Activated naive CD4-positive, alpha-beta T cell (primary cell): Measurements from ENCODE around the gene POLR3H.
"Not testable (repeated sequence)": the region's sequence is repeated elsewhere in the genome, so short reads cannot be mapped to it uniquely, and the experiment has no call there.

Source experiments
- DNase-seq, 4 experiments: peaks; one replicate each; lab custom pipeline; 2025; lab: John Stamatoyannopoulos, UW

The POLR3H gene

DNA sequence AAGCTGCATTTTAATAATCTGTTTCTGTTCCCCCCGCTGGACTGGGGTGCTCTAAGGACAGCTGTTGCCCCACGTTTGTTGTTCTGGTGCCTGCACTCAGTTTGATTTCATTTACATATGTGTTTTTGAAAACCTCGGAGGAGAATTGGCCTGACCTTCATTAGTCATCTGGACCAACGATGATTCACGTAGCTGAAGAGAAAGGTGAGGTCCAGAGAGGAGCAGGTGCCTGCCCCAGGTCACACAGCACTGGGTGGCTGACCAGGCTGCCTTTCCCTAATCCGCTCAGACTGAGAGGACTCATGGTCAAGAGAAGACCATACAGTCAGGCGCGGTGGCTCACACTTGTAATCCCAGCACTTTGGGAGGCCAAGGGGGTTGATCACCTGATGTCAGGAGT, 20.3 kb upstream of the POLR3H start:
- DNase-seq = no peak

DNA sequence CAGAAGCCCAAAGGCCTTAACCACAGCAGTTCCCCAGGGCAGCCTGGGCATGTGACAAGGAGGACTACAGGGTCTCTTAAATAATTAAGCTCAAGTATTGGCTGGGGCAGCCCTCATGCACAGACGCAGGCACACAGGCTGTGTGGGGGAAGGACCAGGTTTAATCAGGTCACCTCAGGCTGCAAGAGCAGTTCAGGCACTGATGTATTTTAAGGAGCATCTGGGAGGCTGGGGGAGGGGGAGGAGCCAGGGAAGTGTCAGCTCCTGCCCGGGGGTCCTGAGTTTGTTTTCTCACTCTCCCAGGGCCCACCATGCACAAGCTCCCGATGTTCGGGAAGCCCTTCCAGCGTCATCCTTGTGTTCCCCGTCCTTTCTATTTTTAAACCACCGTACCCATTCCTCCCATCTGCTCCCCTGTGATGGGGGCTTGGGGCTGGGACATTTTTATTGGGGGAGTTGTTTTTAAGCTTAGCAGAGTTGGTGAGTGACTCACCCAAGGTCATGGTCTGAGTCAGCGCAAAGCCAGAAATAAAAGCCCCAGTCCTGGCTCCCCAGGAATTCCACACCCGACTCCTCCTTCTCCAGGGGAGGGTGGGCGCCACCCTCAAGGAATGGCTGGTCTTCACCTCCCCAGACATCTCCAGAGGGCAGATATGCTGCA, 18.9 kb upstream of the POLR3H start:
- DNase-seq = no peak

DNA sequence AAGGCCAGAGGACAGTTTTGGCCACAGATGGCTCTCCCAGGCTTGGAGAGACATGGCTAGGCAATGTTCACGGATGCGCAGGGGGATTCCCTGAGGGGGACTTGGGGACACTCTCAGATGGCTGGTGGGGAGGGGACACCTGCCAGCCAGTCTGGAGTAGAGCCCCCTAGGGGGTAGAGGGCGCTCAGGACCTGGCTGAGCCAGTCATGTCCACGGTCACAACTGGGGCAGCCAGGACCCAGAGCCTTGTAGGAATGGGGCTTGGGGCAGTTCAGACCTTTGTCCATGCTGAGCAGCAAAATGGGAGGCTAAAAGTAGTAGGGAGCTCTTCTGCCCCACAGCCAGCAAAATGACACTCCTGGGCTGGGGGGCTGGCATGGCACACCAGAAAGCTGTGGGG, 18.2 kb upstream of the POLR3H start:
- no peak for DNase-seq

DNA sequence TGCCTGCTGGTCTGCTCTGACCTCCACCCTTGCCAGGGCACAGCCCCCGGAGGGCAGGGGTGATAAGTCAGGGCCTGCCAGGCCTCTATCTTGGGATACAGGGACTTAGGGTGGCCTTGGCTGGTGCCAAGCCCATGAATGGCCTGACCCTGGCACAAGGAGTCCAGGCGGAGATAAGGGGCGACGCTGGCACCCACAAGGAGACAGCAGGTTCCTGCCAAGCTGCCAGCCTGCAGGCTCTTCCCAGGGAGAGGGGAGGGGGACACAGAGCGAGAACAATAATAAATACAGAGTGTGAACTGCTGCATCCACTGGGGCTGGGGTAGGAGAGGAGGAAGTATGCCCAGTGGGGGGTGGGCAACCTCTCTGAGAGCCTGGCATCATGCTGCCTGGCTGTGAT, 17.5 kb upstream of the POLR3H start:
- no peak for DNase-seq

DNA sequence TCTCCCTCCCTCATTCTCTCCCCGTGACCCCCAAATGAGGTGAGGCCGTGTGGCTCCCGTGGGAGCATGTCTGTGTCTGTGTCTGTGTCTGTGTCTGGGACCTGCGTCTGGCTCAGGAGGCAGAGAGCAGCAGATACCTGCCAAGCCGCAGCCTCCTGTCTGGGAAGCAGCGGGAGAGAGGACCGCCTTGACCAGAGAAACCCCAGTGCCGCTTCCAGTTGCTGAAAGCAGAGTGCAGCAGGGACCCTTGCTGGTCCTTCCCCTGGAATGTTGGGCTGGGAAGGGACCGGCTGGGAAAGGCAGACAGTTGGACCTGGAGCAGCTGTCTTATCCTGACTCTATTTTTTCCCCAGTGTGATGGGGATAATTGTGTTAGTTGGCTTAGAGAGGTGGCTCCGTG, 17.1 kb upstream of the POLR3H start:
- no peak for DNase-seq

DNA sequence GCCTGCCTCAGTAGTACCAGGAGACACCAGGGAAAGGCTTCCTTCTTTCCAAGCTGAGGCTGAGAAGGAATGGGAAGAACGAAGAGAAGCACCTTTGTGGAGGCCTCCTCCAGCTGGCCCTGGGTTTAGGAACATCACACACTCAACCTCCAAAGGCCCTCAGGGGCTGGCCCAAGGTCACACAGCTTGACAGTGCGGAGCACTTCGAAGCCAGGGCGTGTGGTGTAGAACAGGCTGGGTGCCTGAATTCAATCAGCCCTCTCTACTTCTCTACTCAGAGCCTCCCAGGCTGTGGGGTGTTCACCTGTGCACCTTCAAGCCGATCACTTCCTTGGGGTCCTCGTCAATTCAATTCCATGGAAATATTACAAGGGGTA, 15.8 kb upstream of the POLR3H start:
- no peak for DNase-seq

DNA sequence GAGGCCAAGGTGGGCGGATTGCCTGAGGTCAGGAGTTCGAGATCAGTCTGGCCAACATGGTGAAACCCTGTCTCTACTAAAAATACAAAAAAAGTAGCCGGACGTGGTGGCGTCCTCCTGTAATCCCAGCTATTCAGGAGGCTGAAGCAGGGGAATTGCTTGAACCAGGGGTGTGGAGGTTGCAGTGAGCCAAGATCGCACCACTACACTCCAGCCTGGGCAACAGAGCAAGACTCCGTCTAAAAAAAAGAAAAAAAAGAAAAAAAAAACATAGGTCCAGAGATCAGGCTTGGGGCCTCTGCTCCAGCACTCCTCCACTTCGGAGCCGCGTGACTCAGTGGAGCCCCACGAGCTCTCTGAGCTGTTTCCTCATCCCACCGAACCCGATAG, 14.0 kb upstream of the POLR3H start:
- not testable (repeated sequence) for DNase-seq

DNA sequence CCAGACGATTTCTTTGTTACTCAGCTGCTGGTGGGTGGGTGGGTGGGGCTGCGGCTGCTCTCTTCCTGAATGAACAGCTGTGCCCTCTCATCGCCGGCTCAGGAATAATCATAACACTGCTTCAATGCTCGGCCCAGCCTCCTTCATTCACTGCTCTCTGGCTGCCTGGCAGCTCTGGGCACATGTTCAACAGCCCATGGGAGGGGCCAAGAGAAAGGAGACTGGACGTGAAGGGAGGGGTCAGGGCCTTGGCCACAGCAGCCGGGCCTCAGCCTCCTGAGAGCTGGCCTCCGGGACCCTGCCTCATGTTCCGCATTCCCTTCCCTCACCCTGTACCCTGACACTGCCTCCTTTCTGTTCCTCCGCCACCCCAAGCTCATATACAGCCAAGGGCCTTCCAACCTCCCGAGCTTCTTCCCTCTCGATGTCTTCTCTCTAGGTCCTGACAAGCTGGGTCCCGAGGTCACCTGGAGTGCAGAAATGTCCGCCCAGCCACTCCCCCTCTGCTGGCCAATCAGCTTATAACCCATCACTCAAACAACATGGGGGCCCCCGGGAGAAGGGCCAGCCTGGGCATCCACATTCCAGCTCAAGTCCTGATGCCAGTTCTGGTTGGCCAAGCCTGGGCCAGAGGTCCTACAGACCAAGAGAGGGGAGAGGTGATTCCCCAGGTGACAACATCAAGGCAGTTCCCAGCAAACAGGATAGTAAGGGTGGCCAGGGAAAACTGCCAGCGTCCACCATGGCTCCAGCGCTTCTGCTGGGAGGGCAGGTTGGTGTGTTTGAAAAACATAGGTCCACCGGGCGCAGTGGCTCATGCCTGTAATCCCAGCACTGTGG, 13.4 kb upstream of the POLR3H start:
- DNase-seq = no peak

DNA sequence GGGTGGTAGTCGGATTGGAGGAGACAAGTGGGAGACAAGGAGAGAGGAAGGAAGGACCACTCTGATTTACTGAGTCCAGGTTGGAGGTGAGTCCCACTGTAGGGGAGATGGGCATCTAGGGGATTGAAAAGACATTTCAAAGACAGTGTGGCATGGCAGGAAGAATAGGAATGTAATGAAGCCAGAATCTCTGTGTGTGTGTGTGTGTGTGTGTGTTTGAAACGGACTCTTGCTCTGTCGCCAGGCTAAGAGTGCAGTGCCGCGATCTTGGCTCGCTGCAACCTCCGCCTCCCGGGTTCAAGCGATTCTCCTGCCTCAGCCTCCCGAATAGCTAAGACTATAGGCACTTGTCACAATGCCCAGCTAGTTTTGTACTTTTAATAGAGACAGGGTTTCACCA, 12.3 kb upstream of the POLR3H start:
- DNase-seq = no peak

DNA sequence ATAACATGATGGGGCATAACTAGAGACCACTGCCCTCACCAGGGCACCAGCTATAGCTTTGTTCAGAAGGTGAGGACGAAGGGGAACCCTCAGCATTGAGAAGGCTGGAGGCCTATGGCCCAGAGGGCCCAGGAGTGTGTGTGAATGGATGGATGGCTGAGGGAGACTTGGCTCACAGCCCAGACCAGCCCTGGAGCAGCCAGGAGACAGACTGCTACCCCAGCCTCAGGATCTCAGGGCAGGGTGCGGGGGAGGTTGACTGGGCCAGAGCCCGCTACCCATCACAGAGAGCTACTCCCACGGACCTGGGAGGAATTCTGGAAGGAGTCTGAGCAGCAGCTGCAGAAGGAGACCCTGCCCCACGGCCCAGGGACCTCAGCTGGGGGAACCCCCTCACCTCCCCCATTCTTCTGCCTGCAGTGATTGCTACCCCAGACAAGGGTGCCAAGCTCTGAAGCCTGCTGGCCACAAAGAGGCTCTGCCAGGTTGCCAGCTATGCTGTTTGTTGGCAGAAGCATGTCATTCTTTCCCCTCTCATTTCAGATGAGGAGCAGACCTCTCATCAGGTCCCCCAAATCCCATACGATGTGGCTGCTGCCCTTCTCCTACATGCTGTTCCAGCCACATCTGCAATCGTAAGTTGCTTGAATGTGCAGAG, 11.2 kb upstream of the POLR3H start:
- DNase-seq = no peak

DNA sequence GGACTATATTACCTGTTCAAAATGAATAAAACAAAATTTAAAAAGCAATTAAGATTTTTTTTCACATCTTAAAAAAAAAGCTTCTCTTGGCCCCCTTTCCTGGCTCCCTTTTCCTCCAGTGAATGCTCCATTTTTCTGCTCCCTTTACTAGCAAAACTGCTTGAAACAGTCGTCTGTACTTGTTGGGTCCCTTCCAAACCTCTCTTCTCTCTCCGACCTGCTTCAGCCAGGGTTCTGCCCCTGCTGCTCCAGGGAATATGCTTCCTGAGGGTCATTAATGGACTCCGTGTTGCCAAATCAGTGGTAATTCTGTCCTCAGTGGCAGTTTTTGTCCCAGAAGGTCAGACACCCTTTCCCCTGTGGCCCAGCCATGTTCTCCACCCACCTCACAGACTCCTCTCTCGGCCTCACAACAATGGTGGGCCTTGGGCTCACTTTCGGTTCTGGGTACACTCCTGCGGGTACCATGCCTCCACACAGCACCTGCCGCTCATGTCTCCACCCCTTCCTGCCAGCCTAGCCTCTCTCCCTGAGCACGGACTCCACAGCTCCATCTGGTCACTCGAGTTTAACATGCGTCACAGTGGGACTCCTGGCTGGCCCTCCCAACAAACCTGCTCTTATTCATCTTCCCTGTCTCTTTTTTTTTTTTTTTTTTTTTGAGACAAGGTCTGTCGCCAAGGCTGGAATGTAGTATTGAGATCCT, 7.8 kb upstream of the POLR3H start:
- no peak for DNase-seq

DNA sequence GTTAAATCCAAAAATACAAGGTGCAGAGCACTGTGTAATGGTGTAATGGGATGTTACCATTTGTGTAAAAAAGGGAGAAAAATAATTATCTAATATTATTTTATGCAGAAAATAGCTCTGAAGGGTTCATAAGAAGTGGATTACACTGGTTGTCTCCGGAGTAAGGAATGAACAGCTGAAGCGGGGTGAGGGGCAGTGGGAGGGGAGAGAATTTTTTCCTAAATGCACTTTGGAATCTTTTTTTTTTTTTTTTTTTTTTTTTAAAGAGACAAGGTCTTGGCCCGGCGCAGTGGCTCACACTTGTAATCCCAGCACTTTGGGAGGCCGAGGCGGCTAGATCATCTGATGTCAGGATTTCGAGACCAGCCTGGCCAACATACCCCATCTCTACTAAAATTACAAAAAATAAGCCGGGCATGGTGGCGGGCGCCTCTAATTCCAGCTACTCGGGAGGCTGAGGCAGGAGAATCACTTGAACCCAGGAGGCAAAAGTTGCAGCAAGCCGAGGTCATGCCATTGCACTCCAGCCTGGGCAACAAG, 6.8 kb upstream of the POLR3H start:
- DNase-seq = no peak

DNA sequence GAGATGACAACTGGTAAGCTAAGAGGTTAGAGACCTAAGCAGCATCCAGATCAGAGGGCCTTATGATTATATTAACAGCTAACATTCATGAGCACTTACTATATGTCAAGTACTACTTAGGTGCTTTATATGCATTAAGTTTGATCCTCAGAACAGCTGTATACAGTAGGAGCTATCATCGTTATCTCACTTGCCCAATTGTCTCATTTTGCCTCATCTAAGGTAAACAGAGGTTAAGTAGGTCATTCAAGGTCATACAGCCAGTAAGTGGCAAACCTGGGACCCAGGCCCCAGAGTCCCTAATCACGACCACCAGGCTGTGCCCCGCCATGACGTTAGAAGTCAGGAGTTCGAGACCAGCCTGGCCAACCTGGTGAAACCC, 4.6 kb upstream of the POLR3H start:
- no peak for DNase-seq

DNA sequence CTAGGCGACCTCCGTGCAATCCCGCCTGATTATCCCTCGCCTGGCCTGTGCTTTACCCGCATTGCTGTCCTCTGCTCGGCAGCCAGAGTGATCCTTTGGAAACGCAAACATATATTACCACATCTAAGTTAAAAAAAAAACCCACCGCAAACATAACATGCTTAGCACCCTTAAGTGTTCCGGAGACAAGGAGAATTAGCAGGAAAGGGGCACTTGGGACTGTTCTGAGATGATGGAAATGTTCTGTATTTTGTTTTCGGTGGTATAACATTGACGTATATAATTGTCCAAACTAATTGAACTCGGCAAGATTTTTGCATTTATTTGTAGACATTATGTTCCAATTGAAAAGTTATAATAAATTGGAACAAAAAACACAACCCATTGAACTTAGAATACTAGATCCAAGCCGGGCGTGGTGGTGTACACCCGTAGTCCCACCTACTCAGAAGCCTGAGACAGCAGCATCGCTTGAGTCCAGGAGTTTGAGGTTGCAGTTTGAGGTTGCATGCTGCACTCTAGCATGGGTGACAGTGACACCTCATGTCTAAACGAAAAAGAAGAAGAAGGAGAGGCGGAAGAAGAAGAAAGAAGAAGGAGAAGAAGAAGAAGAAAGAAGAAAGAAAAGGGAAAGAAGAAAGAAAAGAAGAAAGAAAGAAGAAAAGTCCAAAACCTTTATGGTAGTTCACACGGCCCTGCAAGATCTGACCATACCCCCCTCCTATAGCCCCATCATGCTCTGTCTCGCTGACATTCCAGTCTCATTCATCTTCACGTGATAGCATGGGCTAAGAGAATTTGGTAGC, 604 bp upstream of the POLR3H start:
- no peak for DNase-seq

DNA sequence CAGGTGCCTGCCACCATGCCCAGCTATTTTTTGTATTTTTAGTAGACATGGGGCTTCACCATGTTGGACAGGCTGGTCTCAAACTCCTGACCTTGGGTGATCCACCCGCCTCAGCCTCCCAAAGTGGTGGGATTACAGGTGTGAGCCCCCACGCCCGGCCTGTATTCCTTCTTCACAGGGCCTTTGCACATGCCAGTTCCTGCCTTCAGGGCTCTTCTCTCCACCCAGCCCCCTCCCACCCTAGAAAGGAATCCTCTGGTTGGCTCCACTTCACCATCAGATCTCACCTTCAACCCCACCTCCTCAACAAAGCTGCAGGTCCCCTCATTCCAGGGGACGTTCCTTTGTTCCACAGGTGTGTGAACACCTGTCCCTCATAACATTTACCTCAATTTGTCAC, 2.0 kb downstream of the POLR3H start:
- no peak for DNase-seq

DNA sequence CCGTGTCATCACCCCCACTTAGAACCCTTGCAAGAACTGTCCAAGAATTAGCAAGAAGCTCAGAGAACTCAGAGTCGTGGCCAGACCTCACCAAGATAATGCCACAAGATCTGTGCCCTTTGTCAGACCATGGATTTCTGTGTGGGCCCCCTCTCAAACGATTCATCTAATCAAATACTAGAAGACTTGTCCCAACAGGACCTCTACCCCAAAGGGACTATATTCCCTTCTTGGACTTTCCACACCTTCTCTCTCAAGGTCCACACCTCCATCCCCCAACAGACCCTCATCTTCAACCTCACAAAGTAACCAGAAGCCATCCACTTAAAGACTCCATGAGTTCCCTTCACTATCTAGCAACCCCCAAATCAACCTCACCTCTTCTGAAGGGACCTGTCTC, 2.8 kb downstream of the POLR3H start:
- no peak for DNase-seq

DNA sequence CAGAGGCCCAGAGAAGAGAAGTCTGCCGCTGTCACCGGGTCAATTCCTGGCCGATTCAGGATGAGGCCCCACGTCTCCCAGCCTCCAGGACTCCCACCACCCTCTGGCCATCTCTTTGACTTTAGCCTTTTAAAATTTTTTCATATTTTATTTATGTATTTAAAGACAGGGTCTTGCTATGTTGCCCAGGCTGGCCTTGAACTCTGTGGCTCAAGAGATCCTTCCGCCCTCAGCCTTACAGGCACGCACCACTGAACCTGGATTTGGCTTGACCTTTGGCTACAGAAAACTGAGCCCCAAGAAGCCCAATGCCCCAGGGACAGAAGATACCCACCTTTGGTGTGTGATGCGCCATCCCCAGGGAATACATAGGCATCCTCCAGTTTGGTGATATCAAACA, 3.9 kb downstream of the POLR3H start:
- DNase-seq = no peak

DNA sequence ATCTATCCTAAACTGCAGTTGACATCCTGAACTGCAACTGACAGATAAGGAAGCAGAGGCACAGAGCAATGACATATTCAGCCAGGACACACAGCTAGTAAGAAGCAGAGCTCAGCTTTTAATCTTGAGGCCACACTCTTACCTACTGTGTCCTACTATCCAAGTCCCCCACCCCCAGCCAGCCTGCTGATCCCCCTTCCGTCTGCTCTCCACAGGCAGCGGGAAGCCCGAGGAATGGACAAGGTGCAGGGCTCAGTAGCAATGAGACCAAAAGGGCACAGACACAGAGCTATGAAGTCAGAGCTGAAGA, 4.3 kb downstream of the POLR3H start:
- no peak for DNase-seq

DNA sequence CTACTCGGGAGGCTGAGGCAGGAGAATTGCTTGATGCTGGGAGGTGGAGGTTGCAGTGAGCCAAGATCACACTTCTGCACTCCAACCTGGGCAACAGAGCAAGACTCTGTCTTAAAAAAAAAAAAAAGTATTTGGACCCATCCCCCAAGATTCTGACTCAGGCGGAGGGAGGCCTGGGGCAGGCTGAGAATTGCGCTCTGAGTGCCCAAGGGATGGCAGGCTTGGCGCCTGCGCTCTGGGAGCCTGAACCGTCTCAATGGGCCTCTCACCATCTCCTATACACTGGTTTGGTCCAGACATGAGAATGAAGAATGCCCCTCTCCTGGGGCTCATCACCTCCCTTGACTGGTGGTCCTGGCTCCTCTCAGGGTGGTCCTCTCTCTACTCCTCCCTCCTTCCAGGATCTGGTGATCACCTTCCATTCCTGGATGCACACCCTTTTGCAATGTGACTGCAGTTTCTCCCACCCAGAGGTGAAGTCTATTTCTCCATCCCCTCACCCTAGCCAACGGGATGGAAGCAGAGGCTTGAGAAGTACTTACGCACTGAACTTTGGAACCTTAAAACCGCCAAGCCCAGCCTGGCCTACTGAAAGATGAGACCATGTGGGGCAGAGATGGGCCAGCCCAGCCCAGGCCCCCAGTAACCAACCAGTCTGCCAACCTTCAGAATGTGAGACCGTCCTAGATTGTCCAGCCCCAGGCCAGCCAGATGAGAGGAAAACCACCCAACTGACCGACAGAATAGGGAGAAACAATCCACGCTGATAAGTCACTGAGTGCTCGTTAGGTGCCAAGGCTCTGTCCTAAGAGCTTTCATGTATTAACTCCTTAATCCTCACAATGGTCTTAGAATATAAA, 4.9 kb downstream of the POLR3H start:
- no peak for DNase-seq

DNA sequence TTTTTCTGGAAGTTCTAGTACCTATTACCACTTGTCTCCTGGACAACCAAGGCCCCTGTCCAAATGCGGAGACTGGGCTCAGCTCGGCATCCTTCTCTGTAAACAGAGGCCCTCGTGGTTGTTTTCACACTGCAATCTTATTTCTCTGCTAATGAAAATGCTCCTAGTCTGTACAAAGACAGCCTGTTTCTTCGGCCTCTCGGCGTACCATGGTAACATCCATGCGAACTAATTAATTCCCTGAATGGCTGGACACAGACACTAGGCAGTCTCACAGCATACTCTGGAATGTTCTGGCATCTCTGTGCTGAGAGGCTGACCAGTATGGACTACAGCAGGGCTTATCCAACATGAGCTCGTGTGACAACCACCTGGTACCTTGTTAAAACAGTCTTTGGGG, 5.7 kb downstream of the POLR3H start:
- DNase-seq = no peak

DNA sequence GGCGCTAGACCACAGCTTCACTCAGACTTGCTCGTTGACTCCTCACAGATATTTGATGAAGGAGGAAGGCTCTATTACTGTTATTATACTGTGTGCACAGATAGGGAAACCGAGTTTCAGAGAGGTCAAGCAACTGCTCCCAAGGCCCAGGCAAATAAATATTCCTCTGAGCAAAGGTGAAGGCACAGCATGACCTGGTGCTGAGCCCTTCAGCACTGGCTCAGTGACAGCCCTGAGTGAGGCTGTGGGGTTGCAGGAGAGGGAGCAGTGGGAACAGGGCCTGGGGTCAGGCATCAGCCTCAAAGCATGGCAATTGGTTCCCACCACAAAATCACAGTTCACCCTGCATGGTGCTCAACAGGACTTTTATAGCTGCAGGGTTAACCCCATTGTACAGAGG, 7.1 kb downstream of the POLR3H start:
- DNase-seq = no peak
